HTR-8/SVneo (cell line): Measurements from ENCODE around the gene SHISA6.

Experiments
- DNase-seq: peaks from one replicate; pipeline ENCODE4 v3.0.0; 2011; ENCODE audit warnings: low spot score, mixed read lengths; ENCODE audit not compliant: insufficient read length
- FAIRE-seq: peaks from 2 replicates; lab custom pipeline; 2011; peaks lifted over from hg19 to GRCh38; lab: Jason Lieb, UNC

The SHISA6 gene

GRCh38 chr17:11264183-11264871 lies 23.3 kb downstream of the SHISA6 start:
- FAIRE-seq (no peak), DNase-seq (no peak)

- FAIRE-seq (no peak), DNase-seq (no peak)
Measured at GRCh38 chr17:11267999-11268575, 27.1 kb downstream of the SHISA6 start.

- DNase-seq (no peak), FAIRE-seq (no peak)
Measured at GRCh38 chr17:11269210-11269609, 28.2 kb downstream of the SHISA6 start.

GRCh38 chr17:11272191-11272590 lies 31.2 kb downstream of the SHISA6 start:
- FAIRE-seq: no peak
- no peak for DNase-seq

DNA sequence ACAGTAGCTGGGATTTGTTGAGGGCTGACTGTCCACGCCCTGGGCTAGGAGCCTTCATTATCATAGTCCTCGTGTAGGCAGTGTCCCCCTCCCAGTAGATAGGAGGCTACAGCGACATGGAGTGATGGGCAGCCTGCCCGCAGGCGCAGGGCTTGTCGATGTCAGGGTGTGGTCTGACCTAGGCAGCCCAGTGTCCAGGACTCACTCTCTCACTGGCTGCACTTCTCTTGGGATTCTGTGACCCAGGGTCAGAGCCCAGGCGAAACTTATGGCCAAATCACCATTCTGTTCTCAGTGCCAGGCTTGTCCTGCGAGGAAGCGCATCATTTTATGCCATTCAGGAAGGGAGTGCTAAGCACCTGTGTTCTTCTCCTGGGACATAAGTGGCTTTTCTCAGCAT lies 32.6 kb downstream of the SHISA6 start:
- no peak for FAIRE-seq
- no peak for DNase-seq

DNA sequence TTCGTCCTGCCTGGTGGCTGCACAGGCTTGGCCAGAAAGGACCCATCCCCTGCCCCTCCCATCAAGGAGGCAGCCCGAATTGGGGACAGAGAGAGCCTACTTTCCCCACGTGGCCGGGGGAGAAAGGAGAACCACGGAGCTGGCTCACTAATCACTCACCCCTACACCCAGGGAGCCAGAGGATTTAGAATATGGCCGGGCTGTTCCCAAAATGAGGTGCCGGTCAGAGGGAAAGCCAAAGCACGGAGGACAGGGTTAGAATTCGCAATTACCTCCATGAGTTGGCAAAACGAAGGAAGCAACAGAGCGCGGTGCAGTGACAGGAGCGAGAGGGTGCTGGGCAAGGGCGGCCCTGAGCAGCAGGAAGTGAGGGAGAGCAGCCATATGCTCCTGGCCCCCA lies 33.1 kb downstream of the SHISA6 start:
- DNase-seq (no peak), FAIRE-seq (no peak)

DNA sequence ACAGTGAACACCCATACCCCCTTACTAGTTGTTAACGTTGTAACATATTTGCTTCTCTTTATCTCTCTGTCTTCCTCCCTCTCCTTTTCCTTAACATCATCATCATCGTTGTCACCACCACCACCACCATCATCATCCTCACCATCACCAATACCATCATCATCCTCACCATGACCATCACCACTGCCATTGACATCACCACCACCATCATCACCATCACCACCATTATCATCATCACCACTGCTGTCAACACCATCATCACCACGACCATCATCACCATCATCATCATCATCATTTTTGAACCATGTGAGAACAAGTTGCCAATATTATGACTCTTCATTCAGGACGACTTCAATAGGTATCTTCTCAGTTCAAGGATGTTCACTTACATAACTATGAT lies 35.5 kb downstream of the SHISA6 start:
- FAIRE-seq (peak; percentile 44), DNase-seq (no peak)

DNA sequence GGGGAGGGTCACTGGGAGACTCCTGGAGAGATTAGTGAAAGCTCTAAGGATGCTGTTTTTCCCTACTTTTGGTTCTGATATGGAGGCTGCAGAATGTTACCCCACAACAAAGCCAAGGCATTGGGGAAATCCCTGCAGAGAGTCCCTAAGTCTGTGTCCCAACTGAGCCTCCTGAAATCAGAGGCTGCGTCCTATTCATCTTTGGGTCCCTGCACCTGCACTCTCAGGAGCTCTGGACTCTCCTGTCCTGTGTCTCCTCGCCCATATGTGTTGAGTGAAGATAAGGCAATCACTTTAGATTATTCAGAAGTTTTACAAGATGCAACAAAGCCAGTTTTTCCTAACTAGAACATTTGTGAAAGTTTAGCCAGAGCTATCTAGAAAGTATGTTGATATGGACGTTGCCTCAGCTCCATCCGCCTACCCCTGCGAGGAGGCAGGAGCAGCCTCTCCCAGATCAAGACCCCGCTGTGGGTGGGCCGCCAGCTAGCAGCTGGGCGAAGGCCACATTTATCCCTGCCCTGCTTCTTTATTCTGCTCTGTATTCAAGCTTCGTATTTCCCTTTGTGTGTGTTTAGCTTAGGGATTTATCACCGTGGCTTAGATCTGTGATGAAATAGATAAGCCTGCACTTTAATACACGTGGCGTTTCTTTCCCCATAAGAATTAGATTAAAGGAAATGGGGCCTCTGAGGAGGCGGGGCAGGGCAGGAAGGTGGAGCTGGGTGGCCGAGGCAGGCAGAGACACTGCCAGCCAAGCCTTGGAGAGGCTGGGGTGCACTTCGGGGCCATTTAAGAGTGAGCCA lies 37.4 kb downstream of the SHISA6 start:
- FAIRE-seq: no peak
- no peak for DNase-seq

DNA sequence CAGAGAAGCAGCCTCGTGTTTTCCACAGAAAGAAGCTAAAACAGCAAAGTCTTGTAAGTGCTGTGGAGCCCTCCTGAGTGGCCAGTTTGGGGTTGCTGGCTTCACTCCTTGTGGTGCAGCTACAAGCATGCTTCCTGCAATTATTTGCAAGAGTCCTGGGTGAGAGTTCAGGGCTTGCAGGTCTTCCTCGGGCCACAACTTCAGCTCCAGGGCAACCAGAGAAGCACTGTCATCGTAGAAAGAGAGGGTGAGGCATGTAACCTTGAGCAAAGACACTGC lies 37.9 kb downstream of the SHISA6 start:
- FAIRE-seq (no peak), DNase-seq (no peak)

DNA sequence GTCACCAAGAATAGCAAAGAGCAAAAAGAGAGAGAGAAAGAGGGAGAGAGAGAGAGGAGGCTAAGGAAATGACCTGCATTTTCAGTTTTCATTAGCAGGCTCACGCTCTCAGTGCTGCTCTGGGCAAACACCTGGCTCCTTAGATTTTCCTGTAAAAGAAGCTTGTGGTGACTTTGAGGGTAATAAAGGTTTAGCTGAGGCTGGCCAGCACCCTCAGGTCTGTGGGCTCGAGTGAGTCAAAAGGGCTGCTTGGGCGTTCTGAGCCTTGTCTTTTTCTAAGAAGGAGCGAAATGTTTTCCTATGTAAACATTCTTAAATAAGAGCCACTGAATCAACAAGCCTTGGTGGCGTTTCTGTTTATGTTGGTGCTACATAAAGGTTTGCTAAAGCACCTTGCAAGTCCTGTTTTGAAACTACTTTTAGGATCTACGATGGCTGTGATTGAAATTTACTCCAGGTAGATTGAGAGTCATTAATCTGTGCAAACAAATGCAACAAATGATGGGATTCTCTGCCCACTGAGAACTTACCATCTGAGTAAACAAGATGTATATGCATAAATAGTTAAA lies 38.8 kb downstream of the SHISA6 start:
- FAIRE-seq (no peak), DNase-seq (no peak)

DNA sequence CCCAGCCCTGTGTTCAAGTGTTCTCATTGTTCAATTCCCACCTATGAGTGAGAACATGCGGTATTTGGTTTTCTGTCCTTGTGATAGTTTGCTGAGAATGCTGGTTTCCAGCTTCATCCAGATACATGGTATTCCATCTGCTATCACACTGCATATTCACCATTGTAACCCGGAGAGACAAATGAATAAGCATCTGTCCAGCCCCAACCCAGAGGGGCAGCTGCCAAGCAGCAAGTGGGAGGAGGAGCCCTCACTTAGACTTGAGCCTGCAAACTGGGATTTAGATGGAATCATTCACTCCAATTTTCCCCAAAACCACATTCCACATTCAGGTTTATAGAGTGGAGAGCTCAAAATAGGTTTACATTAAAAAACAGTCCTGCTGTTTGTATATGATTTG lies 41.6 kb downstream of the SHISA6 start:
- no peak for FAIRE-seq

GRCh38 chr17:11284811-11285210 lies 43.8 kb downstream of the SHISA6 start:
- FAIRE-seq (no peak), DNase-seq (no peak)

More for the DNA sequence above, 41.6 kb downstream of the SHISA6 start:
- no peak for DNase-seq

DNA sequence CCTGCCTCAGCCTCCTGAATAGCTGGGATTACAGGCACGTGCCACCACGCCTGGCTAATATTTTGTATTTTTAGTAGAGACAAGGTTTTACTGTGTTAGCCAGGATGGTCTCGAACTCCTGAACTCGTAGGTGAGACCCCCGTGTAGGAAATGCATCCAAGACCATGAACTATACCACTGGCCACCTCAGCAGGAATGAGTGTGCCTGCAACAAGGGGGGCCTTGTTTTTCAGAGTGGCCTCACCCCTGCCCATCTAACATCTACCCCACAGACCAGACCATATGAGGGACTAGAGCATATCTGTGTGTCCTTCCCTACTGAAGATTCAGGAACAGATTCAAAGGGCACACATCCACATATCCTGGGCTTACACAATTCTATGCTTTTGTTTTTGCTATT lies 44.9 kb downstream of the SHISA6 start:
- DNase-seq: no peak
- no peak for FAIRE-seq

DNA sequence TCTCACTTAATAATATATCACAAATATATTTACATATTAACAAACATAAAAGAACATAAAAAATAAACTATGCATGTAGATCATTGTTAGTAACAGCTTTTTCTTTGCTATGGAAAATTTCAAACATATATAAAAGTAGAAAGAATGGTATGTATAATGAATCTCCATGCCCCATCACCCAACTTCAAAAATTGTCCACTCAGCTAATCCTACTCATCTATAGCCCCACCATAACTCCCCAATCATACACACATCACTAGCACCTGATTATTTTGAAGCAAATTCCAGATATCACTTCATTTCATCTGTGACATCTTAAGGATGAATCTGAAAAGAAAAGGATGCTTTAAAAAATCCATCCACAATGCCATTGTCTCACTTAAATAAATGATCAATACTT lies 46.8 kb downstream of the SHISA6 start:
- no peak for DNase-seq
- no peak for FAIRE-seq

GRCh38 chr17:11290814-11291213 lies 49.8 kb downstream of the SHISA6 start:
- DNase-seq: no peak
- no peak for FAIRE-seq

GRCh38 chr17:11292491-11292890 lies 51.5 kb downstream of the SHISA6 start:
- FAIRE-seq (no peak), DNase-seq (no peak)

DNA sequence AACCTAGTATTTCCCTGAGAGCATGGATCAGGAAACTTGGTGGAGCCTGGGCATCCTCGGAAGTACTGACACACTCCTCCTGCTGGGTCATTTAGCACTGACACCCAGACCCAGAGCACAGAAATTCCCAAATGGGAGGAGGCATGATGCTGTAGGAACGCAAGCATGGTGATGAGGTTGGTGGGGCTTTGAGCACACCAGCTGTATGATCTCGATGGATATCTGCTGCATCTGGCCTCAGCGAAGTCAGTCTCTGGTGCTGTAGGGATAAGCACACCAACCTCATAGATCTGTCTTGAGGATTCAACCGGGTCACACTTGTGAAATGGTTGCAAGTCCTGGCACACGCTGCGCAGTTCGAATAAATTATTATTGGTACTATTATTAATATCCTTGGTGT lies 52.5 kb downstream of the SHISA6 start:
- FAIRE-seq (no peak), DNase-seq (no peak)

- FAIRE-seq (no peak), DNase-seq (no peak)
Measured at GRCh38 chr17:11294826-11295225, 53.8 kb downstream of the SHISA6 start.

DNA sequence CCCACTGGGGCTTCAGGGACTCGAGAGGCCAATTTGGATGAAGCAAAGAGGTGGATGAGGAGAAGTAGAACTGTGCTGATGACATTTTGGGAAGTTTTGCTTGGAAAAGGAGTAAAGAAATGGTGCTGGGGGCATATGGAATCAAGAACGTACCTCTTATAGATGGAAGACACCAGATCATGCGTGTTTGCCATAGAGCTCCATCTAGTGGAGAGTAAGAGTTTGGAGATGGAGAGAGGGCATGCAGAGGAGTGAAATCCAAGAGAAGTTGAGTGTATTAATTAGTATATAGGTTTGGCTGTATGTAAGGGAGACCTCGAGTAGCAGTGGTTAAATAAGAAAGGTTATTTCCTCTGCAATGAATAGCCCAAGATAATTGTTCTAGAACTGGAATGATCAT lies 56.0 kb downstream of the SHISA6 start:
- FAIRE-seq: no peak

GRCh38 chr17:11298401-11298800 lies 57.4 kb downstream of the SHISA6 start:
- FAIRE-seq (no peak), DNase-seq (no peak)

More for the DNA sequence above, 56.0 kb downstream of the SHISA6 start:
- no peak for DNase-seq

DNA sequence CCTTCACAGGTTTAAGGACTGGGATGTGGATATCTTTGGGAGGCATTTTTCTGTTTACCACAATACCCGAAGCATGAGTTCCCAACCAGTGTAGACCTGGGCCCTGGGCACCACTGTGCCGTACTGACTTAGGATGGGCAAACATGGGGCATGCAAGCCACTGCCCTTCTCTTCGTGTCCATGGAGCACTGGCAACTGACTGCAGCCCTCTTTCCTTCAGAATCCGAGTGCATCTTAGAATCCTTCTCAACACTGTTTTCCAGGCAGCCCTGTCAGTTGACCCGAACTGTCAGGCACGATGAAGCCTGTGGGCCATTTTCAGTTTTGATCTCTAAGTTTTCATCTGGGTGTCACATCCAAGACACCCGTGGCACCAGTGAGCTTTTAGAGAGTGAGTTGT lies 59.2 kb downstream of the SHISA6 start:
- DNase-seq (no peak), FAIRE-seq (no peak)
